GM19240 (cell line): ENCODE data around the gene OR8B3.
"Not testable (repeated sequence)": the region's sequence is repeated elsewhere in the genome, so short reads cannot be mapped to it uniquely, and the experiment has no call there.

Experiments
- DNase-seq: peaks from one replicate; pipeline ENCODE4 v3.0.0; 2011; ENCODE audit warnings: low spot score; ENCODE audit not compliant: insufficient read length

The OR8B3 gene

GRCh38 chr11:124398924-124399323 is at the start of gene OR8B3:
Gene OR8B3, minus strand, starts transcription at chr11:124399024. Its CDS starts 1,673 bp downstream, at chr11:124397351.
- DNase-seq = no peak

GRCh38 chr11:124446916-124447315 is 48.1 kb upstream of the OR8B3 start:
- DNase-seq = no peak

GRCh38 chr11:124445646-124446150 is 46.9 kb upstream of the OR8B3 start, which contains the start of gene OR8B8:
Gene OR8B8, minus strand, starts transcription at chr11:124445696. Its CDS starts 4,611 bp downstream, at chr11:124441085.
- DNase-seq = no peak

- DNase-seq = no peak
These were observed 44.0 kb upstream of the OR8B3 start for GRCh38 chr11:124442847-124443246.

GRCh38 chr11:124442442-124442841 is 43.6 kb upstream of the OR8B3 start:
- DNase-seq = no peak

- no peak for DNase-seq
These were observed 42.7 kb upstream of the OR8B3 start for GRCh38 chr11:124441519-124441918.

GRCh38 chr11:124441081-124441480 is 42.3 kb upstream of the OR8B3 start:
- no peak for DNase-seq

- no peak for DNase-seq
These were observed 41.8 kb upstream of the OR8B3 start for GRCh38 chr11:124440608-124441007.

GRCh38 chr11:124434699-124435098 is 35.9 kb upstream of the OR8B3 start:
- DNase-seq = no peak

- DNase-seq = no peak
These were observed 30.8 kb upstream of the OR8B3 start for GRCh38 chr11:124429599-124429998.

- no peak for DNase-seq
These were observed 25.6 kb upstream of the OR8B3 start, which contains the start of gene OR8B4 for GRCh38 chr11:124424384-124424921. Gene OR8B4, minus strand, starts transcription at chr11:124424871. Its CDS starts 0 bp downstream, at chr11:124424871.

GRCh38 chr11:124421043-124421442 is 22.2 kb upstream of the OR8B3 start:
- no peak for DNase-seq

- no peak for DNase-seq
These were observed 16.6 kb upstream of the OR8B3 start for GRCh38 chr11:124415356-124415923.

GRCh38 chr11:124409906-124410305 is 11.1 kb upstream of the OR8B3 start:
- DNase-seq = no peak

GRCh38 chr11:124405581-124405980 is 6.8 kb upstream of the OR8B3 start:
- DNase-seq = no peak

- DNase-seq = not testable (repeated sequence)
These were observed 4.4 kb upstream of the OR8B3 start for GRCh38 chr11:124403186-124403585.

GRCh38 chr11:124402326-124402922 is 3.6 kb upstream of the OR8B3 start:
- peak; percentile 8 for DNase-seq

GRCh38 chr11:124396847-124397246 is 2.0 kb downstream of the OR8B3 start:
- not testable (repeated sequence) for DNase-seq

- DNase-seq = no peak
These were observed 4.4 kb downstream of the OR8B3 start for GRCh38 chr11:124394408-124394807.

GRCh38 chr11:124384399-124384798 is 14.4 kb downstream of the OR8B3 start, which contains the start of gene OR8B2:
Gene OR8B2, minus strand, starts transcription at chr11:124384499. Its CDS starts 1,156 bp downstream, at chr11:124383343.
- DNase-seq = no peak

- DNase-seq = not testable (repeated sequence)
These were observed 16.0 kb downstream of the OR8B3 start for GRCh38 chr11:124382857-124383256.

GRCh38 chr11:124380585-124380984 is 18.2 kb downstream of the OR8B3 start:
- DNase-seq = no peak
